Activated naive CD8-positive, alpha-beta T cell treated with anti-CD3 and anti-CD28 coated beads, Interleukin-2, amount 50 U/mL, for 16 hours (primary cell): ENCODE results near the gene ASXL1.
"Not testable (repeated sequence)": the region's sequence is repeated elsewhere in the genome, so short reads cannot be mapped to it uniquely, and the experiment has no call there.

Experiments used
- DNase-seq: peaks from one replicate; pipeline ENCODE4 v3.0.0-alpha.2; 2020; ENCODE audit warnings: low read depth, low spot score

The ASXL1 gene

DNA sequence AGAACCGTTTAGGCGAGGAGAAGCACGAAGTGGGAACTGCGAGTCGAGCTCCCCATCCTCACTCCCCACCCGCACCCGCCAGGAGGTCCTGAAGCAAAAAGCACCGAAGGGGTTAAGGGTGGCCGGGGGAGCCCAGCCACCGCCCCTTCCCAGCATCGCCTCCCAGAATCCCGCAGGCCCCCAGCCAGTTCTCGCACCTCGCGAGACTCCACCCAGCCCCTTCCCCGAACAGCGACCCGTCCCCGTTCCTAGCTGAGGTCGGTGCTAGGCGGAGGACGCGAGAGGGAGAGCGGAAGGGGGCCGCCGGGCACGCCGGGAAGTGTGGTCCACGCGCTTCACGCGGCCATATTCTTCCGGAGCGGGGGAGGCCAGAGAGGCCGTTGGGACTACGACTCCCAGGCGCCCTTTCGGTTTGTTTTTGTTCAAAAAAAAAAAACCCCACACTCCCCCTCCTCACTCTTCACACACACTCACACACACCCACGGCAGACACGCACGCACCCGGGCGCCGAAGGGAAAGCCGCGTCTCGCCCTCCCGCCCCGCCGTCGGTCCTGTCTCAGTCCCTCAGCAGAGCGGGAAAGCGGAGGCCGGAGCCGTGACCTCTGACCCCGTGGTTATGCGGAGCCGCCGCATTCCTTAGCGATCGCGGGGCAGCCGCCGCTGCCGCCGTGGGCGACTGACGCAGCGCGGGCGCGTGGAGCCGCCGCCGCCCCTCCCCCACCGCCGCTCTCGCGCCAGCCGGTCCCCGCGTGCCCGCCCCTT lies at the start of gene ASXL1:
Gene ASXL1 (plus strand): TSS at position 463 of the 763 bp plus-strand sequence. CDS start 445 bp downstream, outside the sequence.
- DNase-seq, result peak; percentile 89

DNA sequence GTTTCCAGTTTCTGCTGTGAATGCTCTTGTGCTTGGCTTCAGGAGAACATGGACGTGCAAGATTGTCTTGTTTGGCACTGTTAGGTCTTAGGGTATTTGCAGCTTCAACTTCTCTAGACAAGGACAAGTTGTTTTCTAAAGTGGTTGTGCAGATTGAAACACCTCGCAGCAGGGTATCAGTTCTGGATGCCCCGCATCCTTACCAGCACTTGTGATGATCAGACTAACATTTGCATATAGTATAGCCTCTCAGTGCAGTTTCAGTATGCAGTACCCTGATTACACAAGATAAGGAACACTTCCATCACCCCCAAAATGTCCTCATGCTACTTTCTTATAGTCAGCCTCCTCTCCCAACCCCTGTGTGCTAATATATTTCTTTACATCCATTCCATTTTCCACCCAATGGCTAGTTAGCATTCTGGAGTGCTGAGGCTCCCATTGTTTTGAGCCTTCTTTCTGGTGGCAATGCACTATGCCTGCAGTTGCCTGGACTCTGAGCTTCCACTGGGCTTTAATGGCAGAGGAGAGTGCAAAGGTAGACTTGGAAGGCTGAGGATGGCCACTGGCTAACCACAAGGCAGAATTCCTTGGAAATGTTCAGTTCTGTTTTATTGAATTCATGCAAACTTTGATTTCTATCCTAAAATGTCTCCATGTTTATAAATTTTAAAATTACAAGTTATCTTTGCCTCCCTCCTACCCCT lies 45.3 kb upstream of the ASXL1 start:
- DNase-seq, result no peak

DNA sequence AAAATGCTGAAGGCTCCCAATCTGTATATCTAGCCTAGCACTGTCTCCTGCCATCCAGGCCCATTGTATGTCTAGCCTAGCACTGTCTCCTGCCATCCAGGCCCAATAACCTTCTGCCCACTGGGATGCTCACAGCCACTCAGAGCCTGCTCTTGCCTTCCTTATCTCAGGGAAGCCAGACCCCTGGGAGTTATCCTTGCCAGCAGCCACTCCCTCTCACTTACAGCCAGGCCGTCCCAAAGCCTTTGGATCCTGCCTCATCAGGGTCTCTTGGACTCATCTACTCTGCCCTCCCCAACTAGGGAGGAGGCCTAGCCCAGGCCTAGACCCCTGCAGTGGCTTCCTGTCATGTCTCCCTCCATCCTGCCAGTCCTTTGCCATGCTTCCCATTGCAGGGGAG lies 43.4 kb upstream of the ASXL1 start:
- no peak for DNase-seq

DNA sequence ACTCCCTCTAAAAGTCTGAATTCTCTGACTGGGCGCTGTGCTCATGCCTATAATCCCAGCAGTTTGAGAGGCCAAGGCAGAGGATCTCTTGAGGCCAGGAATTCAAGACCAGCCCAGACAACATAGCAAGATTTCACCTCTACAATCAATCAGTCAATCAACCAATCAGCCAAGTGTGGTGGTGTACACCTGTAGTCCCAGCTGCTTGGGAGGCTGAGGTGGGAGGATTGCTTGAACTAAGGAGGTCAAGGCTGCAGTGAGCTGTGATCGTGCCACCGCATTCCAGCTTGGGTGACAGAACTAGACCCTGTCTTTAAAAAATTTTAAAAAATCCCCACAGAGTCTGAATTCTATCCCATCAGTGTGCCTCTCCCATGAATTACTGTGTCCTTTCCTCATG lies 42.7 kb upstream of the ASXL1 start:
- no peak for DNase-seq

DNA sequence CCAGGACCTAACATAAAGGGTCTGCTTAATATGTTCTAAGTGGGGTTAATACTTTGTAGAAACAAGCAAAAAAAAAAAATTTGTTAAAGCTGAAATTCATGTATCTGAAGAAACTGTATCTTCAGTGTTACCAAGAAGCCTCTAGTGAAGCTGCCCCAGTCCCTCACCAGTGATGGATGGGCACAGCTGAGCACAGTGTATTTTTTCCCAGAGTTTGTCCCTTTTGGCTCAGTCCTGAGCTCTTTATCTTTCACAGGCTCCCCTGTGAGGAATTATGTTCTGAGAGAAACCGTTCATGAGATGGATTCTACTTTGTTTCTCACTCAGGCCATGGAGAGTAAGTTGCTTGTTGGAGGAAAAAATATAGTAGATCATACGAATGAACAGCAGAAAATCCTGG lies 42.2 kb upstream of the ASXL1 start:
- no peak for DNase-seq

DNA sequence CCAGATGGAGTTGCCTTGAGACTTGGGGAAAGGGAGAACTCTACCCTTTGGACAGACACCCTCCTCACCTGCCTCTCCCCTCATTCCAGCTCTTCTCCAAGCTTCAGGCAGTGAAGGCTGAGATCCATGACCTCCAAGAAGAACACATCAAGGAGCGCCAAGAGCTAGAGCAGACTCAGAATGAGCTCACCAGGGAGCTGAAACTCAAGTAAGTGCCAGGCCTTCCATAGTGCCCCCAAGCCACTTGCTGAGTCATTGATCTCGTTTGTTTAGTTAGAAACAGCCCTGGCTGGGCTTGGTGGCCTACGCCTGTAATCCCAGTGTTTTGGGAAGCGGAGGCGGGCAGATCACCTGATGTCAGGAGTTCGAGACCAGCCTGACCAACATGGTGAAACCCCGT lies 41.5 kb upstream of the ASXL1 start:
- no peak for DNase-seq

DNA sequence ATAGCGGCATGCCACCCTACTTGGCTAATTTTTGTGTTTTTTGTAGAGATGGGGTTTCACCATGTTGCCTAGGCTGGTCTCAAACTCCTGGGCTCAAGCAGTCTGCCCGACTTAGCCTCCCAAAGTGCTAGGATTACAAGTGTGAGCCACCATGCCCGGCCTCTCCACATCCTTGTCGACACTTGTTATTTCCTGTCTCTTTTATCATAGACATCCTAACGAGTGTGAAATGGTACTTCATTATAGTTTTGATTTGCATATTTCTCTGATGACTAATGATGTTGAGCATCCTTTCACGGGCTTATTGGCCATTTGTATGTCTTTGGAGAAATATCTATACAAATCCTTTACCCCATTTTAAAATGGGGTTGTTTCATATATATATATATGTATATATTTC lies 39.0 kb upstream of the ASXL1 start:
- no peak for DNase-seq

DNA sequence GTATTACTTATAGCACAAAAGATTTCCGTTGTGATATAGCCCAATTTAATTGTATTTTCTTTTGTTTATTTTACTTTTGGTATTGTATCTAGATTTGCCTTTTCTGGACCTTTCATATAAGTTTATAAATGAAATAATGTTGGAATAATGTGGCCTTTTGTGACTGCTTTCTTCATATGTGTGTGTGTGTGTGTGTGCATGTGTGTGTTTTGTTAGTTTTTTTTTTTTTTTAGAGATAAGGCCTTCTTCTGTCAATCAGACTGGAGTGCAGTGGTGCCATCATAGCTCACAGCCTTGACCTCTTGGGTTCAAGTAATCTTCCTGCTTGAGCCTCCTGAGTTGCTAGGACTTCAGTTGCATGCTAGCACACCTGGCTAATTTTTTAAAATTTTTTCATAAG lies 37.8 kb upstream of the ASXL1 start:
- DNase-seq, result no peak

DNA sequence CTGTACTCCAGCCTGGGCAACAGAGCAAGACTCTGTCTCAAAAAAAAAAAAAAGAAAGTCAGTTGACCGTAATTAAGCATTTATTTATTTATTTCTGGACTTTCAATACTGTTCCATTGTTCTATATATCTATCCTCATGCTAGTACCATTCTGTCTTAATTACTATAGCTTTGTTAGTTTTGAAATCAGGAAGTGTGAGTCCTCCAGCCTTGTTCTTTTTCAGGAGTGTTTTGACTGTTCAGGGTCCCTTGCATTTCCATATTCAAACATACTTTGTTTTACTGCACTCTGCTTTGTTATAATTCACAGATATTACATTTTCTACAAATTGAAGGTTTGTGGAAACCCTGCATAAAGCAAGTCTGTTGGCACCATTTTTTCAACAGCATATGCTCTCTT lies 36.7 kb upstream of the ASXL1 start:
- DNase-seq, result no peak

DNA sequence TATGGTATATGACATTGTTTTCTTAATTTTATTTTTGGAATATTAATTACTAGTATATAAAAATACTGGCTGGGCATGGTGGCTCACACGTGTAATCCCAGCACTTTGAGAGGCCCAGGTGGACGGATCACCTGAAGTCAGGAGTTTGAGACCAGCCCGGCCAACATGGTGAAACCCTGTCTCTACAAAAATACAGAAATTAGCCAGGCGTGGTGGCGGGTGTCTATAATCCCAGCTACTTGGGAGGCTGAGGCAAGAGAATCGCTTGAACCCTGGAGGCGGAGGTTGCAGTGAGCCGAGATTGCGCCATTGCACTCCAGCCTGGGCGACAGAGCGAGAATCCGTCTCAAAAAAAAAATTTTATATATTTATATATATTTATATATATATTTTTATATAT lies 35.9 kb upstream of the ASXL1 start:
- not testable (repeated sequence) for DNase-seq

DNA sequence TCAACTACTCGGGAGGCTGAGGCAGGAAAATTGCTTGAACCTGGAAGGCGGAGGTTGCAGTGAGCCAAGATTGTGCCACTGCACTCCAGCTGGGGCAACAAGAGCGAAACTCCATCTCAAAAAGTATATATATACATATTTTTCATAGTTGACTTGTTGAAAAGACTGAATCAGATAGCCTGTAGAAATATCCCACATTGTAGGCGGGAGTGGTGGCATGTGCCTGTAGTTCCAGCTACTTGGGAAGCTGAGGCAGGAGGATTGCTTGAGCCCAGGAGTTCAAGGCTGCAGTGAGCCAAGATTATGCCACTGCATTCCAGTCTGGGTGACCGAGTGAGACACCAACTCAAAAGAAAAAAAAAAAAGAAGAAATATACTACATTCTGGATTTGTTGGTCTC lies 34.4 kb upstream of the ASXL1 start:
- DNase-seq, result not testable (repeated sequence)

DNA sequence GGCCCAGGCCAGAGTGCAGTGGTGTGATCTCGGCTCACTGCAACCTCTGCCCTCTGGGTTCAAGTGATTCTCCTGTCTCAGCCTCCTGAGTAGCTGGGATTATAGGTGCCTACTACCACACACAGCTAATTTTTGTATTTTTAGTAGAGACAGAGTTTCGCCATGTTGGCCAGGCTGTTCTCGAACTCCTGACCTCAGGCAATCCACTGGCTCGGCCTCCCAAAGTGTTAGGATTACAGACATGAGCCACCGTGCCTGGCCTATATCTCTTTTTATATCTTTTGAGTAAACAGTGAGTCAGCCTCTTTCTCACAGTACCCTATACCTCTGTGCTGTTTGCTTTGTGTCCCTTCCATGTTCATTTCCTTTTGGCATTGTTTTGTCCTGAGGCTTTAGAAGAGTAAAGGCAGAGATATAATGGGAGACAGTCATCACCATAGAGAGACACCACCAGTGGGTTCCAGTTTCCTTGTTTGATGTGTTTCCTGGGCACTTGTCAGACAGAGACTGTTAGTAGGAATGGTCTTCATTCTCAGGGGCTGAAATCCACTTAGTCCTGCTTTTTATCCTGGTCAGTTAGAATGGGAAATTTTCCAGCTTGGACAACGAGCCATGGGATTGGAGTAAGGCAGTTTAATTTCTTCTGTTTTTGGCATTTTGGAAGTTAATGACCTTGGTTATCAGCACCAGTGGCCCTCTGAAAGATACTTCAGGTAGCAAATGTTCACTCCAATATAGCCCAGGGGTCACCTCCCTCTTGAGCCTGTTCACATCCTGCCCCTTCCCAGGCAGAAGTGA lies 32.2 kb upstream of the ASXL1 start:
- DNase-seq, result no peak

DNA sequence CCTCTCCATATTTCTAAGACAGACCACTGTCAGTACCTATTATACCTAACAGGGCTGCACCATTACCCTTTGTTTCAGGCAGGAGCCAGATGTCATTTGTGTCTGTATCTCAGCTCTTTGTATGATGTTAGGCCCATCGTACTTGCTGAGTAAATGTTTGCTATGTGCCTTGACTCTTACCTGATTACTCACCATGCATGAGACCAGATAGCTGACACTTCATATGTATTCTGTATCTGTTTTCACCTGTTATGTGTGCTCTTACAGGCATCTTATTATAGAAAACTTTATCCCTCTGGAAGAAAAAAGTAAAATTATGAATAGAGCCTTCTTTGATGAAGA lies 31.7 kb upstream of the ASXL1 start:
- DNase-seq, result no peak

DNA sequence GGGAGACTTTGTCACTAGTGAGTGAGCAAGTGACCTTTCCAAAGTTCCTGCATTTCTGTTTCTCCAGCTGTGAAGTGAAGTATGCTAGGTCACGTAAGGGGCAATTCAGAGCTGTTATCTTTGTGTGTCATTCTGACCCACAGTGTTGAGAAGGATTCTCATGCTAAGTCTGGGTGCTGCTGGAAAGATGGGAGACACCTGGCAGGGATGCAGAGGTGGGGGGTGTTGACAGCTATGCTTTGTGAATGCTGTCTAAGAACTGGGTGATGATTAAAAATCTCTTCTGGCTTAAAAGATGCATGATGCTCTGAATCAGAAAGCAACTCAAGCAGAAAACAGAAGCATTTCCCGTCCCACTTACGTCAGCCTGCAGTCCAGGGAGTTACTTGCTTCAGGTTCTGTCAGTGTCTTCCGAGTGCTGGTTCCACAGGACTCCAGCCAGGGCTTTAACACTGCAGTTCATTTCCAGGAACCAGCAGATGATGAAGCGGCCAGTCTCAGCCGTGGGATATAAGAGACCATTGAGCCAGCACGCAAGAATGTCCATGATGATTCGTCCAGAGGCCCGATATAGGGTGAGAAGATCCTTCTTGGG lies 30.9 kb upstream of the ASXL1 start:
- no peak for DNase-seq

DNA sequence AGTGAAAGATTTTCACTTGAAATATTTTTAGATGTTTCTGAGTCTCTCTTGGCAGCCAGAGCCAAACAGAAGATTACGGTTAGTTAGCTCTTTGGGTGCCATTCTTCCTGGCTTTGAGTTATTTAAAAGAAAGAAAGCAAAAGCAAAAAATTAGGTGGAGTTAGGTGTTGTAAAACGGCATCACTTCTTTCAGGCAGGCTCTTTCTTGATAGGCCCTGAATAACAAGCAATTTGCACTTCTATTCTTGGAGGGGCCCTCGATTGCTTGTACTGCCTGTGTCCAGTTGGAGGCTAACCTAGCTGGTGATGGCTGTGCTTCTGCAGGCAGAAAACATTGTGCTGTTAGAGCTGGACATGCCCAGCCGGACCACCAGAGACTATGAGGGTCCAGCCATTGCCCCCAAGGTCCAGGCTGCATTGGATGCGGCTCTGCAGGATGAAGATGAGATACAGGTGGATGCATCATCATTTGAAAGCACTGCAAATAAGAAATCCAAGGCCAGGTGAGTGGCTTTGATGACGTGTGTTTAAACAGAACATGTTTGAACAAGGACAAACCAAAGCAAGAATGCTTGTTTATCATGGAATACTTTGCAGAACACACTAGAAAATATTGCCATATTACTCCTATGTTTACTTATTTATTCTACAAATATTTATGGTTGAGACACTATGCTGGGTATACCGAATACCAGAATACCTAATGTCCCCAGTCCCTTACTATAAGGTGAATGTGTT lies 28.1 kb upstream of the ASXL1 start:
- DNase-seq, result no peak

DNA sequence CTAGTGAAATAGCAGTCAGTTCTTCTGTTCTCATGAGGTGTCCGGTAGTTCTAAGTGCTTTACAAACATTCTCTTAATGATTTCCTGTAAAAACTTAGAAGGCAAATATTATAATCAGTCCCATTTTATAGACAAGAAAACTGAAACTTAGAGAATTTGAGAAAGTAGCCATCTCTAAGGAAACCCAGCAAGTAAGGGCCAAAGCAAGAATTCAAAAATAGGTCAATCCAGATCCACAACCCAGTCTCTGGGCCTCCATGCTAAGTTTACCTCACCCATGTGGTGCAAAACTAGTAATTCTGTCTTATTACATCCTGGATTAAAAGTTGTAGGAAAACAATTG lies 27.6 kb upstream of the ASXL1 start:
- no peak for DNase-seq

DNA sequence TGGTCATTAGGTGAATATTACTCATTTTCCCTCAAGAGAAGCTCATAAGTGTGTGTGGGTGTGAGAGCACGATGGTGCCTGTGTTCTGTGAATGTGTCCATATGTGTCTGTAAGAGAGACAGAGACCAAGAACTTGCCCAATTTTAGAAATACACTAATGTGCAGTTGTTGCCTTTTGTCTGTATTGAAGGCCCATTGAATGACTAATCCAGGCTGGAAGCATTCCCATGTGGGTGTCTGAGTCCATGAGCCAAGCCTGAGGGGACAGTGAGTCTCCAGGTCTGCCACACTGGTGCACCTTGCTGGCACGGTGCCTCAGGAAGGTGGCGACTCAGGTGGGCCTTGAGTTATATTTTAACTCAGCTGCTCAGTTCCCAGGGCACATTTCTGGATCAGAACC lies 25.5 kb upstream of the ASXL1 start:
- DNase-seq, result no peak

DNA sequence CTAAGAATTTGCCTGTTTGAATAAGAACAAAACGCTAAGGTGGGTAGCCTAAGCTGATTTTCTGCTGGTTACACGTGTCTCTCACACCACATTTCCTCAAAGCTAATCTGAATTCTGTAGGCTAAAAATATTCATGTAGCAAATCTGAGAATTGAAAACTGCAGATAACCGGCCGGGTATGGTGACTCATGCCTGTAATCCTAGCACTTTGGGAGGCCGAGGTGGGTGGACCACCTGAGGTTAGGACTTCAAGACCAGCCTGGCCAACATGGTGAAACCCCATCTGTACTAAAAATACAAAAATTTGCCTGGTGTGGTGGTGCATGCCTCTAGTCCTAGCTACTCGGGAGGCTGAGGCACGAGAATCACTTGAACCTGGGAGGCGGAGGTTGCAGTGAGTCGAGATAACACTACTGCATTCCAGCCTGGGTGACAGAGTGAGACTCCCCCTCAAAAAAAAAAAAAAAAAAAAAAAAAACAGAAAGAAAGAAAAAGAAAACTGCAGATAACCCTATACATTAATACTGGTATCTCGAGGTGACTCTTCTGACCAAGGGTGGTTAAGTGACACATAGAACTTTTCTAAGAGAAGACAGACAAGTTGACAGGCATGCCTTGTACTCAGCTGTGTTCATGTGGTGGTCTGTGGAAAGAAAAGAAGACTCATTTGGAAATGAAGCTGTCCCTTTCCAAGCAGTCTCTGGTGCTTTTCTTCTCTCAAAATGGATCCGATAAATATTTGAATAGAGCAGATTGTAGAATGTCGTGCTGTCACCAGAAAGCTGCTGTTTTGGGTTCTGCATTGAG lies 24.7 kb upstream of the ASXL1 start:
- no peak for DNase-seq

DNA sequence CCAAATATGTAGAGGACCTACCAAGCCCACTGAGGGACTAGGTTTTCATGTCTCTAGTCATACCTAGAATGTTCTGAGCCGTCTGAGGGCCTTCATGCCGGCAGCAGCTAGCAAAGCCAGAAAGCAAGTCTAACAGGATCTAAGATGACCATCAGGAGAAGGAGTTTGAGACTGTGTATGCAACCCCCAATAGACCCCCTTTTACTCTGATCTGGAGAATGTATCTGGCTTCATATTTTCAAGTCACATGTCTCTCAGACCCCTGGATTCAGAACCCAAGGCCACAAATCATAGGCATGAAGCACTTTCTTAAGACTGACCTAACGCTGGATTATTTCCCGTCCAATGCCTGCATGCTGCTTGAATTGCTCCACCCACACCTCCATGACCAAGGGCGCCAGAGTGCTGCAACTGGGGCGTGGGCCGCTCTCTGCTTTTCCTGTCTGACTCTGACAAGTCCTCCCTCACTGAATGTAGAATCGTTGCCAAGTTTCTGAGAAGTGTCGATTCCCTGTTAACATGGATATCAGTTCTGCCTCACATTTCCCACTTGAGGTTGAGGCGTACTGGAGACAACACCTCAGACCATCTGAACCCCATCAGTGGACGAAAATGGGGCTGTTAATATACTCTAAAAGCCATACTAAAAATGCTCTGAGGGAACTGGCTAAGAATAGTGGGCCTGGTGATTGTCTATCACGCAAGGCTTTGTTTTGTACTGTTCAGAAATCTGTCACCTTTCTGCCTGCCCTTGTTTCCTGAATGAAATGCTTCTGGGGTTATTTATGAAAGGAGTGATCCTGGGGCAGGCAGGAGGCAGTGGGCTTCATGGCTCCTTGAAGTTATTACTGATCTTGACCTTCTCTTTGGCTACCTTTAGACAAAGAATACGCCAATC lies 23.9 kb upstream of the ASXL1 start:
- DNase-seq, result no peak

DNA sequence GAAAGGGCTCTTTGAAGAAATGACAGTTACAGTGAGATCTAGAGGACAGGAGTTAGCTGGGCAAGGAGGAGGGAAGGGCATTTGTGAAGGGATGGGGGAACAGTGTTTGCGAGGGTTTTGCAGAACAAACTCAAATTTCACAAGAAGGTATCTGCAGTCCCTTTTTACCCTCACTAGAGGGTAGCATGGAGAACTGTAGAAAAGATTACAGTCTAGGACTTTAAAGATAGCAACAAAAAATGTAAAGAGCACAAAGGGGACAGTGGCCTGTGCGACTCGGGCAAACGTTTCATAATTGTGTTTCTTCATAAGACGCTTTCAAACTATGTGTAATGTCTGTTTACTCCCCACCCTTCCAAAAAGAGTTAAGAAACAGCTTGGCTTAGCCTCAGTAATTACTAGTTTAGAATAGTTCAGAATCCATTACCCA lies 21.2 kb upstream of the ASXL1 start:
- no peak for DNase-seq
